Spleen (tissue), 7 donors: ENCODE measurements around the gene AKR1D1.

Experiments used
- POLR2AphosphoS5 ChIP-seq, 3 donors: sonication (generic); formaldehyde crosslinking; IDR thresholded peaks; one replicate each; pipeline ENCODE4 v1.5.1; 2017; ENCODE audit warnings: antibody characterized with exemption in 3 of 3
- TF ChIP-seq, protein P1 (sequence below), 11 experiments: fragments of 200-600 bp in 7 of 11; fragments of 450-650 bp in 4 of 11; sonication (generic) in 4 of 11; IDR thresholded peaks in 8 of 11; conservative IDR thresholded peaks in 3 of 11; 1 replicate in 7 of 11; 2 replicates in 4 of 11; pipeline versions ENCODE4 v1.4.0 to v1.8.0; 2016 to 2021; ENCODE audit warnings: antibody characterized with exemption in 11 of 11, inconsistent platforms in 4 of 11, mild to moderate bottlenecking in 1 of 11
- donor health status: DM: no; HTN: no; CAD: no; lungs with moderate emphysema.
- donor health status: DM: no; HTN: no; CAD: no.
- donor health status: DM: no; HTN: no; CAD: no.

DNA sequence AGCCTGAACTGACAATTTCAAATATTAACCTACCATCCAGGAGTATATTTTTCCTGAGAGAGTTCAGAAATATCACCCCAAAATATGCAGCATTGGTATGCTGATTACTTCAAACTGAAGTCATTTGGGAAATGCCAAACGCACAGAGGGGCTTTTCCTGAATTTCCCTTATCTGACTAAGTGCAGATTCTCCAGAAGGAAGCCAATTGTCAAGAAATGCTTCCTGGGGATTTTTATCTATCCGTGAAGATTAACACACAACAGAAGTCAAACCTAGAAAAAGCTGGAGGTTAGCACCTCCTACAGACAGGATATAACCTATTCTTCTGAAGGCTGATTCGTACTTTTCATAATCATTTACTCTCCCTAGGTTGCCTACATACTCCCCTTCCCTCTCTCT lies 91.0 kb downstream of the AKR1D1 start:
- TF ChIP-seq, protein P1, sequence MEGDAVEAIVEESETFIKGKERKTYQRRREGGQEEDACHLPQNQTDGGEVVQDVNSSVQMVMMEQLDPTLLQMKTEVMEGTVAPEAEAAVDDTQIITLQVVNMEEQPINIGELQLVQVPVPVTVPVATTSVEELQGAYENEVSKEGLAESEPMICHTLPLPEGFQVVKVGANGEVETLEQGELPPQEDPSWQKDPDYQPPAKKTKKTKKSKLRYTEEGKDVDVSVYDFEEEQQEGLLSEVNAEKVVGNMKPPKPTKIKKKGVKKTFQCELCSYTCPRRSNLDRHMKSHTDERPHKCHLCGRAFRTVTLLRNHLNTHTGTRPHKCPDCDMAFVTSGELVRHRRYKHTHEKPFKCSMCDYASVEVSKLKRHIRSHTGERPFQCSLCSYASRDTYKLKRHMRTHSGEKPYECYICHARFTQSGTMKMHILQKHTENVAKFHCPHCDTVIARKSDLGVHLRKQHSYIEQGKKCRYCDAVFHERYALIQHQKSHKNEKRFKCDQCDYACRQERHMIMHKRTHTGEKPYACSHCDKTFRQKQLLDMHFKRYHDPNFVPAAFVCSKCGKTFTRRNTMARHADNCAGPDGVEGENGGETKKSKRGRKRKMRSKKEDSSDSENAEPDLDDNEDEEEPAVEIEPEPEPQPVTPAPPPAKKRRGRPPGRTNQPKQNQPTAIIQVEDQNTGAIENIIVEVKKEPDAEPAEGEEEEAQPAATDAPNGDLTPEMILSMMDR (IDR thresholded peaks at IDR 0.05 in 8 of 11, conservative IDR thresholded peaks at IDR 0.05 in 3 of 11), result no peak
- no peak for TF ChIP-seq POLR2AphosphoS5 (IDR thresholded peaks at IDR 0.05)
